ENCODE measurements around the gene IFI44L. TPM values are rescaled to one million over a fixed set of nuclear protein-coding genes. Genes with fewer than 3 reads are reported as not detected.

Gene IFI44L
- total RNA-seq, 4 donors from 2014 or later: 3.8 to 60.2 (median 17.3) TPM

DNA sequence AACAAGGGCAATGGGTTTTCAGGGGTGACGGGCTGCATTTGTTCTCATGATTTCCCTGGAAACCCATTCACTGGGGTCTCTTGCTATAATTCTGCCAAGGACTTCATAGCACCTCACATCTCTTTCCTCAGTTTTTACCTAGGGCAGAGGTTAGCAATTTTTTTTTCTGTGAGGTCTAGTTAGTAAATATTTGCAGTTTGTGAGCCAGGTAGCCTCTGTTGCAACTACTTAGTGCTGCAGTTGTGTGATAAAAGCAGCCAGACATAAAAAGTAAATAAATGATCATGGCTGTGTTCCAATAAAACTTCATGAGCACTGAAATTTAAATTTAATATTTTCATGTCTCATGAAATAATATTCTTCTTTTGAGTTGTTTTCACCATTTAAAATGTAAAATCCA, 67.1 kb downstream of the IFI44L start:
- no peaks in the 10 kb centered on the region for H3K4me1 ChIP-seq
- H3K4me3 ChIP-seq: no peak overlapping the region
- DNase-seq: no peak
- no peaks in the 10 kb centered on the region for H3K36me3 ChIP-seq
- intact Hi-C loops (cut with DNase I; ENCODE audit: low total_unique reads): no loop called here
- H3K9me3 ChIP-seq: no peaks in the 10 kb centered on the region
- no peak overlapping the region for H3K27ac ChIP-seq
- TF ChIP-seq, protein P1, sequence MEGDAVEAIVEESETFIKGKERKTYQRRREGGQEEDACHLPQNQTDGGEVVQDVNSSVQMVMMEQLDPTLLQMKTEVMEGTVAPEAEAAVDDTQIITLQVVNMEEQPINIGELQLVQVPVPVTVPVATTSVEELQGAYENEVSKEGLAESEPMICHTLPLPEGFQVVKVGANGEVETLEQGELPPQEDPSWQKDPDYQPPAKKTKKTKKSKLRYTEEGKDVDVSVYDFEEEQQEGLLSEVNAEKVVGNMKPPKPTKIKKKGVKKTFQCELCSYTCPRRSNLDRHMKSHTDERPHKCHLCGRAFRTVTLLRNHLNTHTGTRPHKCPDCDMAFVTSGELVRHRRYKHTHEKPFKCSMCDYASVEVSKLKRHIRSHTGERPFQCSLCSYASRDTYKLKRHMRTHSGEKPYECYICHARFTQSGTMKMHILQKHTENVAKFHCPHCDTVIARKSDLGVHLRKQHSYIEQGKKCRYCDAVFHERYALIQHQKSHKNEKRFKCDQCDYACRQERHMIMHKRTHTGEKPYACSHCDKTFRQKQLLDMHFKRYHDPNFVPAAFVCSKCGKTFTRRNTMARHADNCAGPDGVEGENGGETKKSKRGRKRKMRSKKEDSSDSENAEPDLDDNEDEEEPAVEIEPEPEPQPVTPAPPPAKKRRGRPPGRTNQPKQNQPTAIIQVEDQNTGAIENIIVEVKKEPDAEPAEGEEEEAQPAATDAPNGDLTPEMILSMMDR (IDR thresholded peaks at IDR 0.05): no peak
- TF ChIP-seq POLR2A (IDR thresholded peaks at IDR 0.05): no peak
- no peaks in the 10 kb centered on the region for H3K27me3 ChIP-seq

DNA sequence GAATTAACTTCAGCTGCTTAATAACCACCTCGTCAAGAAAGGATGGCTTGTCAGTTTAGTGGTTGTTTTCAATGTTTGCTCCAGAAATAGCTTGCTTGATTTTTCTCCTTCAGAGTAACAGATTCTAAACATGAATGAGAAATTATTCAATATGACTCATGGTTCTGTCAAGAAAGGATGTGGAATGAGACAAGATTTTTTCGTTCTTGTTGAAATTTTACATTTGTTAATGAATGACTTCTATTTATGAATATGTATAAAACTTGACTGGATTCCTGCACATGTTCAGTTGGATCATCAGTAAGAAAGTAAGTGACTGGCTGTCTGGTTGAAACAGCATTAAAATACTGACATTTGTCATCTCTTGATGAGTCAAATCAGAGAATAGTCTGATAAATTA, 67.7 kb downstream of the IFI44L start:
- intact Hi-C loops (cut with DNase I; ENCODE audit: low total_unique reads): no loop called here

DNA sequence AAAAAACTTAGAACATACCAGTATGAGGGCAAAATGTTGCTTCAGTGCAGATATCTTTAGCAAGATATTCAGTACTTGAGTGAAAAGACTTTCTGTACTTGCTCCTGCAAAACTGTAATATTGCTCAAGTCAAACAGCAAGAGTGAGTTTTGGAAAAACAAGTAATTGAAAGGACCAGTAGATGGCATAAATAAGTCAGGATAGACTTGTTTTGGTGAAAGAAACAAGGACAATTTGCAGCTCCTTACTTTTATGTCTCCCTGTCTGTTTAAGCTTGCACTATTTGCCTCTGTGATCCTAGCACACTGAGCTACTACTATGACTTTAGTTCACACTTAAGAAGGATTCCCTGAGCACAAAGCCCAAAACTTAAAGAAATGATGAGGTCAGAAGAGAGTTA, 68.4 kb downstream of the IFI44L start:
- TF ChIP-seq POLR2A (IDR thresholded peaks at IDR 0.05): no peak
- TF ChIP-seq, protein P1 (IDR thresholded peaks at IDR 0.05): peak in 1 of 4 experiments; percentile 7
- Histone ChIP-seq H3K36me3 (no peaks in the 10 kb centered on the region), H3K4me1 (no peaks in the 10 kb centered on the region), H3K27ac (no peak overlapping the region), H3K4me3 (no peak overlapping the region), H3K27me3 (no peaks in the 10 kb centered on the region), H3K9me3 (no peaks in the 10 kb centered on the region)
- DNase-seq: no peak
- intact Hi-C loops (cut with DNase I; ENCODE audit: low total_unique reads): no loop called here

More for the DNA sequence above, 67.7 kb downstream of the IFI44L start:
- no peak for DNase-seq
- H3K9me3 ChIP-seq: no peaks in the 10 kb centered on the region
- no peak for TF ChIP-seq POLR2A (IDR thresholded peaks at IDR 0.05)
- TF ChIP-seq, protein P1 (IDR thresholded peaks at IDR 0.05): no peak
- no peaks in the 10 kb centered on the region for H3K4me1 ChIP-seq
- H3K4me3 ChIP-seq: no peak overlapping the region
- H3K36me3 ChIP-seq: no peaks in the 10 kb centered on the region
- no peak overlapping the region for H3K27ac ChIP-seq
- H3K27me3 ChIP-seq: no peaks in the 10 kb centered on the region

DNA sequence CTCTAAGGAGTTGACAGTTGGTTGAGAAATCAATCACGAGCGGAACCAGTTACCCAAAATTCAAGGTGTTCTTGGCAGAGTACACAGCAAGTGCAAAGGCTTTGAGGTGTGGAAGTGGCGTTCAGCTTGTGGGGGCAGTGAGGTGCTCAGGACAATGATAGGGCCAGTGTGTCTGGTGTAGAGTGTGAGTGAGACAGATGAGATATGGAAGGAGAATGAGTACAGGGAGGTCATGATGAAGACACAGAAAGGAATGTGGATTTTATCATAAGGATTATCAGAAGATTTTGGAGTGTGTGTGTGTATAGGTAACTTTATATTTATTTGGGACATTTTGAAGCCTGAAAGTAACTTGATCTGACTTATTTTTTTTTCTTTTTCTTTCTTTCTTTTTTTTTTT, 70.3 kb downstream of the IFI44L start:
- intact Hi-C loops (cut with DNase I; ENCODE audit: low total_unique reads): no loop called here
- Histone ChIP-seq H3K27ac (no peak overlapping the region), H3K36me3 (no peaks in the 10 kb centered on the region), H3K4me1 (no peaks in the 10 kb centered on the region), H3K4me3 (no peak overlapping the region), H3K27me3 (no peaks in the 10 kb centered on the region), H3K9me3 (no peaks in the 10 kb centered on the region)
- TF ChIP-seq, protein P1 (IDR thresholded peaks at IDR 0.05): no peak
- TF ChIP-seq POLR2A (IDR thresholded peaks at IDR 0.05): no peak
- no peak for DNase-seq

DNA sequence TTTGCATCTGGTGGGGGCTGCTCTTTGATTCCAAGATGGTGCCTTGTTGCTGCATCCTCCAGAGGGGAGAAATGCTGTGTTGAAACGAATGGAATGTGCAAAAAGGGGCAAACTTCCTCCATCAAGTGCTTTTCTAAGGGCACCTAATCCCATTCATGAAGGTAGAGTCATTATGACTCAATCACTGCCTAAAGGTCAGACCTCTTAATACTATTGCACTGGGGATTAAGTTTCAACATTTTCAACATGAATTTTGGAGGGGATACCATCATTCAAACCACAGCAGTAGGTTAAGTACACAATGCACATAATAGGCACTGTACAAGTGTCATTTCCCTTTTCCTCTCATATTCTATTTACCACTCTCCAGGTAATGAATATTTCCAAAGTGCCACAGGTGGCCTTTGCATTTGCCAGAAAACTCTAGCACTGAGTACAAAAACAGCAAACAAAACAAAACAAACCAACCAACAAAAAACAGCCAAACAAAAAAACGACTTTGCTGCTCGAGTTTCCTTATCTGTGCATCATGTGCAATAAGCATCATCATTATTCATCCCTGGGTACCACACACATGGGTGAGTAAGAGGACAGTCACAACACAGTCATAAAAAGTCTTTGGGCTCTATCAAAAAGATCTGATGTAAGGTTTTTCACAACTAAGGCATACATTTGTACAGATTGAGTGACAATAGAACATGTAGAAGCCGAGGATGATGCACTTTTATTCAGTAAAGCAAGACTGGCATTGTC, 71.9 kb downstream of the IFI44L start:
- no peaks in the 10 kb centered on the region for H3K9me3 ChIP-seq
- no peaks in the 10 kb centered on the region for H3K27me3 ChIP-seq
- no peaks in the 10 kb centered on the region for H3K4me1 ChIP-seq
- H3K27ac ChIP-seq: no peak overlapping the region
- DNase-seq: no peak
- no peak overlapping the region for H3K4me3 ChIP-seq
- intact Hi-C loops (cut with DNase I; ENCODE audit: low total_unique reads): no loop called here
- no peaks in the 10 kb centered on the region for H3K36me3 ChIP-seq
- TF ChIP-seq, protein P1 (IDR thresholded peaks at IDR 0.05): no peak
- no peak for TF ChIP-seq POLR2A (IDR thresholded peaks at IDR 0.05)

Other genes starting within 250 kb of the IFI44L start
- 10 to 100 TPM; 13.8 to 64.0 (median 23.2) TPM for gene PTGFR, start 129.5 kb upstream of the IFI44L start, total RNA-seq
- 10 to 100 TPM; 10.6 to 77.1 (median 47.7) TPM for gene IFI44, start 29.4 kb downstream of the IFI44L start, total RNA-seq